GM12873 (cell line): Measurements from ENCODE around the gene RUNX3.

ENCODE experiments used
- CTCF ChIP-seq: IDR thresholded peaks from 2 replicates; pipeline ENCODE4 v1.5.1; 2012; ENCODE audit warnings: low read depth, mild to moderate bottlenecking, moderate library complexity, low read length, control low read depth; ENCODE audit not compliant: insufficient read depth; ENCODE audit errors: missing control alignments

The RUNX3 gene

GRCh38 chr1:24951337-24951736, 21.3 kb upstream of the RUNX3 start:
- TF ChIP-seq CTCF, result no peak

GRCh38 chr1:24949331-24949881, 19.3 kb upstream of the RUNX3 start:
- TF ChIP-seq CTCF, result no peak

GRCh38 chr1:24948079-24948827, 18.2 kb upstream of the RUNX3 start:
- TF ChIP-seq CTCF, result peak; percentile 27

- no peak for TF ChIP-seq CTCF
These were observed 17.0 kb upstream of the RUNX3 start for GRCh38 chr1:24946861-24947658.

- no peak for TF ChIP-seq CTCF
These were observed 15.6 kb upstream of the RUNX3 start for GRCh38 chr1:24945354-24946326.

GRCh38 chr1:24944318-24944717, 14.2 kb upstream of the RUNX3 start:
- no peak for TF ChIP-seq CTCF
